GM21423 (cell line): ENCODE results near the gene ASMTL.

ENCODE experiments used
- ATAC-seq: cut with Tn5 transposase; IDR thresholded peaks from one replicate; pipeline ENCODE4 v1.9.1; 2021; ENCODE audit warnings: mild to moderate bottlenecking, moderate library complexity; ENCODE audit not compliant: unreplicated experiment

ASMTL gene

GRCh38 chrX:1358793-1359476 is 93.8 kb downstream of the ASMTL start:
- ATAC-seq, result no peak

GRCh38 chrX:1357993-1358392 is 94.7 kb downstream of the ASMTL start:
- no peak for ATAC-seq

GRCh38 chrX:1355131-1356046 is 97.3 kb downstream of the ASMTL start:
- ATAC-seq, result no peak

GRCh38 chrX:1354036-1355019 is 98.4 kb downstream of the ASMTL start:
- ATAC-seq, result no peak
